Panc1 (cell line): ENCODE measurements around the gene NELFB. TPM values are rescaled to one million over a fixed set of nuclear protein-coding genes. Genes with fewer than 3 reads are reported as not detected.

Experiments
- ATAC-seq: fragments of 200-7000 bp; cut with Tn5 transposase; 2 replicates; pipeline ENCODE4 v1.9.1; 2020; ENCODE audit warnings: mild to moderate bottlenecking, moderate library complexity
- BruUV-seq: library from RNA; stranded (reverse); fragments of 400-500 nt; replicated peaks from 2 replicates; lab custom pipeline; 2021; lab: Mats Ljungman, UMichigan
- CTCF ChIA-PET: fragments of 300-600 bp; sonication (Branson Sonifier 250); formaldehyde crosslinking; loops from one replicate; lab custom pipeline; 2022; ENCODE audit warnings: antibody characterized with exemption; lab: Charles Lee
- POLR2A ChIA-PET: fragments of 300-600 bp; sonication (Branson Sonifier 250); formaldehyde crosslinking; loops from one replicate; lab custom pipeline; 2022; ENCODE audit warnings: antibody characterized with exemption; lab: Charles Lee
- DNase-seq: peaks from one replicate; pipeline ENCODE4 v3.0.0-alpha.2; 2010; ENCODE audit warnings: low read depth, low spot score
- H3K27ac ChIP-seq: 2 replicates; pipeline ENCODE4 v1.5.1; 2011; ENCODE audit warnings: mild to moderate bottlenecking, low read length, inconsistent platforms
- H3K27me3 ChIP-seq: fragments of 200-500 bp; sonication (Bioruptor generic); 2 replicates; pipeline ENCODE4 v1.6.0; 2014; ENCODE audit warnings: low read length, inconsistent platforms; ENCODE audit not compliant: control insufficient read depth, insufficient read depth
- H3K36me3 ChIP-seq: fragments of 200-500 bp; sonication (Bioruptor generic); 2 replicates; pipeline ENCODE4 v1.5.1; 2014; ENCODE audit warnings: inconsistent platforms, mild to moderate bottlenecking, low read length, moderate library complexity; ENCODE audit not compliant: control insufficient read depth, insufficient read depth
- H3K4me1 ChIP-seq: 2 replicates; pipeline ENCODE4 v1.5.1; 2011; ENCODE audit warnings: inconsistent platforms, mild to moderate bottlenecking, low read length, moderate library complexity; ENCODE audit not compliant: control insufficient read depth, insufficient read depth
- H3K4me3 ChIP-seq, 2 experiments: 2 replicates each; pipeline ENCODE4 v1.5.1; 2011 to 2012; ENCODE audit warnings: low read depth in 2 of 2, low read length in 2 of 2, mild to moderate bottlenecking in 2 of 2, inconsistent platforms in 1 of 2, moderate library complexity in 1 of 2
- H3K9me3 ChIP-seq: fragments of 200-500 bp; sonication (Bioruptor generic); 2 replicates; pipeline ENCODE4 v1.5.1; 2014; ENCODE audit warnings: low read depth, mild to moderate bottlenecking, inconsistent platforms, low read length, moderate library complexity; ENCODE audit not compliant: control insufficient read depth, insufficient read depth
- CTCF ChIP-seq: fragments of 450-650 bp; IDR thresholded peaks from 2 replicates; pipeline ENCODE4 v1.5.1; 2017; ENCODE audit warnings: mild to moderate bottlenecking
- POLR2AphosphoS5 ChIP-seq: IDR thresholded peaks from 2 replicates; pipeline ENCODE4 v1.6.1; 2012; ENCODE audit warnings: mild to moderate bottlenecking, low read depth, low read length, moderate library complexity
- REST ChIP-seq, 2 experiments: IDR thresholded peaks; 2 replicates each; pipeline ENCODE4 v1.6.1; 2011 to 2012; ENCODE audit warnings: low read depth in 2 of 2, control low read depth in 1 of 2, low read length in 1 of 2, mild to moderate bottlenecking in 1 of 2, moderate library complexity in 1 of 2; ENCODE audit not compliant: insufficient read depth in 1 of 2
- SIN3A ChIP-seq: IDR thresholded peaks from 2 replicates; pipeline ENCODE4 v1.6.1; 2012; ENCODE audit warnings: low read depth, mild to moderate bottlenecking, low read length, moderate library complexity, borderline replicate concordance; ENCODE audit not compliant: insufficient read depth
- TCF7L2 ChIP-seq: IDR thresholded peaks from 2 replicates; pipeline ENCODE4 v1.6.1; 2011; ENCODE audit warnings: mild to moderate bottlenecking, low read depth, low read length, inconsistent platforms
- in situ Hi-C: cut with HindIII; loops from 2 replicates; pipeline ENCODE4 v1.10.0; 2016; ENCODE audit warnings: low sequenced_read_pairs, low pct_unique_long_range_greater_than_20kb
- intact Hi-C: fragments of 100-400 bp; cut with micrococcal nuclease; formaldehyde crosslinking; loops from one replicate; pipeline ENCODE4 v1.10.0; 2022; ENCODE audit not compliant: unreplicated experiment
- total RNA-seq: library from RNA; stranded (reverse); gene quantifications from one replicate; pipeline ENCODE4 v1.2.1, GENCODE V29; 2021; ENCODE audit not compliant: unreplicated experiment

The NELFB gene
- total RNA-seq, 1 experiment from 2014 or later, result 62.4 TPM

GRCh38 chr9:137221095-137221505 lies 34.0 kb upstream of the NELFB start:
- H3K27ac ChIP-seq, result no peak overlapping the region; the same call in 1 of the 2 replicates
- no TSS peak for BruUV-seq
- TF ChIP-seq CTCF, result peak; percentile 14; the same call in 1 of the 2 replicates
- no peak for TF ChIP-seq REST (IDR thresholded peaks at IDR 0.05; ENCODE audit: insufficient read depth in 1 of 2, low read depth in 2 of 2, low read length in 1 of 2)
- no peak for ATAC-seq
- no peak for DNase-seq
- H3K36me3 ChIP-seq, result peaks cover 2% of the 10 kb centered on the region; the same call in 1 of the 2 replicates
- intact Hi-C loops, result no loop called here
- H3K27me3 ChIP-seq, result no peaks in the 10 kb centered on the region
- no peak overlapping the region; a peak in 1 of 4 replicates for H3K4me3 ChIP-seq
- peaks cover 29% of the 10 kb centered on the region for H3K4me1 ChIP-seq
- ChIA-PET CTCF (no interaction called here), POLR2A (no interaction called here)
- H3K9me3 ChIP-seq, result no peaks in the 10 kb centered on the region
- in situ Hi-C loops, result no loop called here

GRCh38 chr9:137221506-137222111 lies 33.5 kb upstream of the NELFB start:
- Histone ChIP-seq H3K27ac (no peak overlapping the region), H3K36me3 (peaks cover 2% of the 10 kb centered on the region; the same call in 1 of the 2 replicates), H3K4me3 (peak overlapping the region; percentile 23 to 67; a peak in 3 of 4 replicates), H3K9me3 (no peaks in the 10 kb centered on the region), H3K4me1 (peaks cover 25% of the 10 kb centered on the region), H3K27me3 (no peaks in the 10 kb centered on the region)
- ATAC-seq (no peak), DNase-seq (no peak)
- intact Hi-C loops (no loop called here), in situ Hi-C loops (no loop called here)
- ChIA-PET CTCF (no interaction called here), POLR2A (no interaction called here)
- no peak for TF ChIP-seq POLR2AphosphoS5
- TF ChIP-seq SIN3A, result no peak
- no peak for TF ChIP-seq REST (IDR thresholded peaks at IDR 0.05; ENCODE audit: insufficient read depth in 1 of 2, low read depth in 2 of 2, low read length in 1 of 2)
- TF ChIP-seq CTCF, result no peak
- no peak for TF ChIP-seq TCF7L2
- no TSS peak for BruUV-seq
